ENCODE data around the gene TEX13B. TPM values are rescaled to one million over a fixed set of nuclear protein-coding genes. Genes with fewer than 3 reads are reported as not detected.

Gene TEX13B
- not detected for total RNA-seq

GRCh38 chrX:107982356-107982755 is at the start of gene TEX13B:
TEX13B (minus strand) TSS chrX:107982370; CDS start chrX:107982127, 243 bp downstream.
- ChIA-PET POLR2A (no interaction called here), CTCF (no interaction called here)

- POLR2A ChIA-PET = no interaction called here
- CTCF ChIA-PET = no interaction called here
Measured at GRCh38 chrX:108029928-108030711, 48.0 kb upstream of the TEX13B start.

GRCh38 chrX:108028854-108029253 is 46.7 kb upstream of the TEX13B start:
- CTCF ChIA-PET = no interaction called here
- POLR2A ChIA-PET = no interaction called here

- POLR2A ChIA-PET = no interaction called here
- CTCF ChIA-PET = no interaction called here
Measured at GRCh38 chrX:108025954-108026600, 43.9 kb upstream of the TEX13B start.

GRCh38 chrX:108025376-108025775 is 43.2 kb upstream of the TEX13B start:
- POLR2A ChIA-PET = no interaction called here
- CTCF ChIA-PET = no interaction called here

- POLR2A ChIA-PET = interaction anchor here (0.6 kb wide), 1 partner anchor 66 kb away, joined by 4 read pairs; no protein-coding TSS in a partner anchor
Measured at GRCh38 chrX:108022491-108023089, 40.4 kb upstream of the TEX13B start.

GRCh38 chrX:108020631-108021030 is 38.5 kb upstream of the TEX13B start:
- CTCF ChIA-PET = interaction anchor here (0.8 to 1.4 kb wide), 6 partner anchors 32 to 71 kb away, joined by 3 to 5 read pairs (median 3); partner anchors contain the start of gene ATG4A
- POLR2A ChIA-PET = interaction anchor here (1.0 kb wide), 1 partner anchor 49 kb away, joined by 3 read pairs; no protein-coding TSS in a partner anchor

More at GRCh38 chrX:108022491-108023089, 40.4 kb upstream of the TEX13B start:
- CTCF ChIA-PET = no interaction called here

GRCh38 chrX:108019382-108019875 is 37.3 kb upstream of the TEX13B start:
- ChIA-PET CTCF (no interaction called here), POLR2A (no interaction called here)

GRCh38 chrX:108018656-108019381 is 36.6 kb upstream of the TEX13B start:
- CTCF ChIA-PET = no interaction called here
- POLR2A ChIA-PET = interaction anchor here (0.6 kb wide), 1 partner anchor 962 kb away, joined by 3 read pairs; no protein-coding TSS in a partner anchor

- ChIA-PET POLR2A (no interaction called here), CTCF (no interaction called here)
Measured at GRCh38 chrX:108001218-108001814, 19.1 kb upstream of the TEX13B start.

- CTCF ChIA-PET = no interaction called here
- POLR2A ChIA-PET = no interaction called here
Measured at GRCh38 chrX:108000751-108001150, 18.6 kb upstream of the TEX13B start.

GRCh38 chrX:107996124-107996523 is 14.0 kb upstream of the TEX13B start:
- ChIA-PET POLR2A (no interaction called here), CTCF (no interaction called here)

GRCh38 chrX:107985033-107985432 is 2.9 kb upstream of the TEX13B start:
- CTCF ChIA-PET = no interaction called here

GRCh38 chrX:107979534-107979933 is 2.6 kb downstream of the TEX13B start:
- ChIA-PET CTCF (no interaction called here), POLR2A (no interaction called here)

More at GRCh38 chrX:107985033-107985432, 2.9 kb upstream of the TEX13B start:
- POLR2A ChIA-PET = no interaction called here

GRCh38 chrX:107978707-107979307 is 3.4 kb downstream of the TEX13B start:
- CTCF ChIA-PET = no interaction called here
- POLR2A ChIA-PET = no interaction called here

- ChIA-PET POLR2A (no interaction called here), CTCF (no interaction called here)
Measured at GRCh38 chrX:107978071-107978470, 4.1 kb downstream of the TEX13B start.

- POLR2A ChIA-PET = no interaction called here
- CTCF ChIA-PET = no interaction called here
Measured at GRCh38 chrX:107971636-107972035, 10.5 kb downstream of the TEX13B start.

GRCh38 chrX:107970073-107970472 is 12.1 kb downstream of the TEX13B start:
- POLR2A ChIA-PET = no interaction called here
- CTCF ChIA-PET = no interaction called here

- POLR2A ChIA-PET = no interaction called here
- CTCF ChIA-PET = no interaction called here
Measured at GRCh38 chrX:107968623-107969022, 13.5 kb downstream of the TEX13B start.

All from activated CD8-positive, alpha-beta memory T cell treated with anti-CD3 and anti-CD28 coated beads for 36 hours (primary cell).